HG03103 (cell line): ENCODE data around the gene ALS2CL.

Source experiments
- ATAC-seq: cut with Tn5 transposase; IDR thresholded peaks from one replicate; pipeline ENCODE4 v1.9.1; 2021; ENCODE audit warnings: low read depth; ENCODE audit not compliant: unreplicated experiment

The ALS2CL gene

DNA sequence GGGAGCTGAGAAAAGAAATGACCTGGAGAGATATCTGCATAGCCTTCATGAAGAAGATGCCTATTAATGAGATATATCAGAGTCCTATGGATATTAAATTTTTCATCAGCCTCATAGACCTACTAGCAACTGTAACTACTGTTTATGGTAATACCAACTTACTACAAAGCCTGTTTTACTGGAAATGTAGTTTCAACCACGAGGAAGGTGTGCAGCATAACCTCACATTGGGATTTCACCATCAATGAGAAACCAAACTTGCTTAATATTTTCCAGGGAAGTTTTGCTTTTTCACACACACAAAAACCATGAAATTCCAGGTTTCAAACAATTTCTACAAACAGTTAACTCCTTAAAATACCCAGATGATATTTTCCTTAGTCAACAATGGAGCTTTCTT is 49.8 kb downstream of the ALS2CL start:
- no peak for ATAC-seq

DNA sequence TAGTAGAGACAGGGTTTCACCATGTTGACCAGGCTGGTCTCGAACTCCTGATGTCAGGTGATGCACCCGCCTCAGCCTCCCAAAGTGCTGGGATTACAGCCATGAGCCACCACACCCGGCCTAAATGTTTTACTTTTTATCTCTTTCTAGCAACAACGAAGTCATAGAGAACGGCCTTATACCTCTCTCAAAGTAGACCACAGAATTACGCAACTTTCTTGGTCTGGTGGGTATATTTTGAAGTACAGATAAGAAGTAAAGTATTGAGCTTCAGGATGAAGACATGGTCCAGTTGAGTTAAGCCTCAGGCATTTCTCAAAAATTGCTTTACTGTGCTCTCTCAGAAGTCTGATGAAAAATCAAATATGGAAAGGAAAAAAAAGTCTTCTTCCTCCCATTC is 50.5 kb downstream of the ALS2CL start:
- ATAC-seq = no peak

DNA sequence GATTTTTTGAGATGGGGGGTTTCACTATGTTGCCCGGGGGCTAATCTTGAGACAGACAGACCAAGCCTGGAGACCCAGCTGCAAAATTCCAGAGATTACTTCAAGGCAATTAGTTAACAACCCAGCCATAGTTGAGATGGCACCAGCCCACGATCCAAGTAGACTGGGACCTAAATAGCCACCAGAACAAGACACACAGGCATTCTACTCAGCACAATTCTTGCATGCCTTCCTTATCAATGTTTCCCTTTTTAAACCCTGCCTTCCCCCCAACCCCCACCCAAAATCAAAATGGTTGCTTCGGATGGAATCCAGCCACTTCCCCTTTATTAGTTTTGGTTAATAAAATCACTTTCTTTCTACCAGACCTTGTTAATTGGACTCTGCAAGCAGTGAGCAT is 52.6 kb downstream of the ALS2CL start:
- ATAC-seq = no peak

DNA sequence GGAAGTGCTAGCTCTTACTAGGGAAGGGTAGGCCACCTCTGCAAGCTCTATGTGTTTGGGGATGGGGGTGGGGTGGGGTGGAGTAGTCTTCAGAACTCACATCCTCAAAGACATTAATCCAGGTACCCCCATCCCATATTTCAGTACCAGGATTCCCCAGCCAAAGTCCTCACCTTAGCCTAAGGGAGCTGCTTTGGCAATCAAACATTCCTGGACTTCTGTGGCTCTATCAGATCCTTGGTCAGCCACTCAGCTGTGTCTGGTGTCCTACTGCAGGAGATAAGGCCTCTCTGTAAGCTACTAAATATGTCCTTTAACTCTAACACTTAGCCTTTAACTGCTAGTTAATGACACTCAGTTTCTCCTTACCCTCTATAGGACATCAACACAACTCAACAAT is 54.3 kb downstream of the ALS2CL start:
- no peak for ATAC-seq

DNA sequence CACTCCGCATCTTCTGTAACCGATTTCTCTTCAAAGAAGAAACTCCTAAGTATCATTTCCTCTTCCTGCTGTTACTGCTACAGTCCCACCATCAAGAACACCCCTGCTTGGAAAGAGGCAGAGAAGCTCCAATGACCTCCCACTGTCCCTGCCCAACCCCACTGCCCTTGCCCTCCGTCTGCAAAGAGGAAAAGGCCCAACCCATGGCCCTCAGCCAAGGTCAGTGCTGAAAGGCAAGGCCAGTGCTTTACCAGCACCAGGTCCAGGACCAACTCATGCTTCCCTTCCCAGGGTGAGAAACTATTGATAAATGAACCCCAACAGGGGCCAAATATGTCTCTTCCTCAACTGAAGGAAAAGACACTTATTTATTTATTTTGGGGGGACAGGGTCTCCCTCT is 58.6 kb downstream of the ALS2CL start:
- no peak for ATAC-seq

DNA sequence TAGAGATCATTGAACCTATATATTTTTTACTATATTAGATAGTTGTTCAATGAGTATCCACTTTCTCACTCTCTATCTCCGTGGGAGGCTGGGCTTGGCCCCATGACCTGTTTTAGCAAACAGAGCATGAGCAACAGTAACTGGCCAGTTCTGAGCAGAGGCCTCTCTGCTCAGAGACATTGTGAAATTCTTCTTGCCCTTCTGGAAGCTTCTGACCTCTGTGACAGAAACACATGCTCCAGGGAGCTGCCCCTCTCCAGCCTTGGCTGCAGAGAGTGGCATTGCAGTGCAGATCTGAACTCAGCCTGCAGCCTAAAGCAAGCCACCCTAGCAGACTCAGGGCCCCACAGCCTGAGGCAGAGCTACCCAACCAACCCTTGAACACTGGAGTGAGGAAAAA is 60.7 kb downstream of the ALS2CL start:
- no peak for ATAC-seq

DNA sequence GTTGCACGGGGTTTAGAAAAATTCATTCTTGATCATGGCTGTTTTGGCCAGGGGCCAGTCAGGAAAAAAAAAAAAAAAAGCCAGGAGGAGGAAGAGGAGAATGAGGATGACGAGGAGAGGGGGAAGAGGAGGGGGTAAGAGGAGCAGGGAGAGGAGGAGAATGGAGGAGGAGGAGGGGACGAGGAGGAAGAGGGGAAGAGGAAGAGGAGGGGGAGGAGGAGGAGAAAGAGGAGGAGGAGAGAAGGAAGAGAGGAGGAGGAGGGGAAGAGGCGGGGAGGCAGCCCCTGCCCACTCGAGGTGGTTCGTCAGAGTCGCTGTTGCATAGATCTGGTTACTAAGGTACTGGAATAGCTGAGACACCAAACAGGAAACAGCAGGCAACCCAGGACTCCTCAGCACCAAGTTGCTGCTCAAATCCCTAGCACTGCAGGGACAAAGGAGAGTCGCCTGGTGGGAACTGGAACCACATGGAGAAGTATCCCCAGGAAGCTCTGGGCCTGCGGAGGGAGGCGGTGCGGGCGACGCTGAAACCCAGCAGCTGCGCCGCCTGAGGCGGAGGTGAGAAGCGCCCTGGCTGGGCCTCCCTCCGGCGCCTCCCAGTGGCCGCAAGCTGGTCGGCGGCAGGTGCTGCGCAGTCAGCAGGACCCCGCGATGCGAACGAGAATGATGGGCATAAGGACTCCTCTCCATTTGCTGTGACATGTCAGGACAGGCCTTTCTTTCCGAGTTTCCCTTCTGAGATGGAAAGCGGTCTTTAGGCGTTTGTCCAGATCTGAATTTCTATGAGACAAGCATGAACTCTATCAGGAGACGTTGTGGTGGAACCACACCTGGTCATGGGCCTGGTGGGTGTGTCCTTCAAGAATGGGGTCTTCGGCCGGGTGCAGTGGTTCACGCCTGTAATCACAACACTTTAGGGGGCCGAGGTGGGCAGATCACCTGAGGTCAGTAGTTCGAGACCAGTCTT is 63.6 kb downstream of the ALS2CL start:
- peak; percentile 74 for ATAC-seq

DNA sequence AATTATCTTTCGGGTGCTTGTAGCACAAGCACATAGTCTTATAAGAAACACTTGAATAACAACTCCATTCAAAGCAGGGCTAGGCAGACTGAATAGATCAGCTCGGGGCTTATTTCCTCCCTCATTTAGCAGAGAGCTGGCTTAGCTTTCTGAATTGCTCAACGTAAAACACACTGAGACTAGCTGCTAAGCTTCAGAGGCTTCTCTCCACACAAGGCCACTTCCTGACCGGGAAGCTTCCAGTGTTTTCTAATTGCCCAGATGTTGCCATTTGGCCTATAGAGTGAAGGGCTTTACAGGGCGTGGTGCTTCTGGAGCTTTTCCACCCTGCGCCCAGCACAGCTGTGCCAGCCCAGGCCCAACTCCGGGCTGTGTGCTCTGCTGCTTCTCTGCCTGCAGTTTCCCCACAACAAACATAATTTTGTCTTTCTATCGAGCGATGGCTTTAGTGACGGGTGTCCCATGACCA is 64.5 kb downstream of the ALS2CL start:
- ATAC-seq = no peak

DNA sequence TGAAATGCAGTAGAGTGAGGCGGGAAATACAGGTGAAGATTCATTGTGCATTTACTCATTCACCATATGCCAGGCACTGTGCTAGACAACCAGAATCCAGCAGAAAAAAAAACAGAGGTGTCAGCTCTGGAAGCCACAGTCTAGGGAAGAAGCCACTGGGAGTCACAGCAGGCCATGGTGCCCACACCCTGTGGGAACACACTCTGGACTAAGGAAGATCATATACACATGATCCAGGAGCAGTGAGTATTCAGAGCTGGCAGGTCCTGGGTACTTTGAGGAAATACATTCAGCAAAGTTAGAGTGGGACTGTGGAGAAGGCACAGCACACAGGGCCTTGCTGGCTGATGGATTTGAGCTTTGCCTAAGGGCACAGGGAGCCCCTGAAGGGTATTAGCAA is 66.4 kb downstream of the ALS2CL start:
- ATAC-seq = no peak

DNA sequence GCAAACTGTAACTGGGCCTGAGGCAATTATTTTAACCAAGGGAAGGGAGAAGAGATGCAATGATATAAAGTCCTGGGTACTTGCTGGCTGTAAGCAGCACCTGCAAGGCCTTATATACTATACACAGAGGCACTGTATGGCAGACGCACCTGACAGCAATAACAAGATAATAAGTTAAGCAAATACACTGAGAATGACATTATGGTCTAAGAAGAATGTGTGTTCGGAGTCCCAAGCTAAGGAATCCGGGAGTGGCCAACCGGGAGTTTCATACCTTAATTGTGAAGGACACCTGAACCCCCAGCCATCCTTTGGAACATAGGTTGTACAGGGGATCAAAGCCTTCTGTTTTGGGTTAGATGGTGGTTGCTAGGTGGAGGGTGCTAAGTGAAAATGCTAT is 67.4 kb downstream of the ALS2CL start:
- no peak for ATAC-seq

DNA sequence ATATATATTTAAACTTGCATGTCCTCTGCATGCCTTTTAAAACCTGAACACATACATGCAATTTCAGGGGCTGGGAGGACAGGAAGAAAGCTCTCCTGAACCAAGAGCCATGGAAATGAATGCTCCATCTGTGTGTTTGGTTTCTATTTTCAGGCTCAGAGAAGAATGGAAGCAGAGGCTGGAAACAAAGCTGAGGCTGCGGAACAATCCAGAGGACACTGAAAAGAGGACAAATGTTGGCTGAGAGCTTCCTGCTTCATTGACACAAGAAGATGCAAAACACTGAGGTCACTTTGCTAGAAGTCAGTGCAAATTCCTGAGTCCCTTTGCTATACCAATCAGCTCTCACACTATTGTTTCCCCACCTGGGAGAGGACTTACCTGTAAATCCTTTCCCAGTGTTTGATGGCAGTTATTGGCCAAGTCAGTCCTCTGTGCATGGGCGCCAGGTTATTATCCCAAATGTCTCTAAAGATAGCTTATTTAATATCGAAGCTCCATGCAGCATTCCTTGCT is 68.4 kb downstream of the ALS2CL start:
- ATAC-seq = no peak

DNA sequence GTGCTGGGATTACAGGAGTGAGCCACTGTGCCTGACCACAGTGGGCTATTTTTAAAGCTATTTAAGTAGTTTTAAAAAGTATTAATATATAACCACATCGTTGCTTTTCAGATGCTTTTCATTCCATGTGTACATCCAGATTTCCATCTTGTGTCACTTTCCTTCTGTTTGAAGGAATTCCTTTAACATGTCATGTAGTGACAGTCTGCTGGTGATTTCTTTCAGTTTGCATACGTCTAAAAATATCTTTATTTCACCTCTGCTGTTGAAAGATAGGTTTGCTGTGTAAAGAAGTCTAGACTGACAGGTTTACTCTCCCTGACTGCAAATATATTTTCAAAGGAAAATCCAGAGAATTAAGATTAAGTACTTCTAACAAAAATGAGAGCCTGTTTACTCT is 68.9 kb downstream of the ALS2CL start:
- ATAC-seq = no peak

DNA sequence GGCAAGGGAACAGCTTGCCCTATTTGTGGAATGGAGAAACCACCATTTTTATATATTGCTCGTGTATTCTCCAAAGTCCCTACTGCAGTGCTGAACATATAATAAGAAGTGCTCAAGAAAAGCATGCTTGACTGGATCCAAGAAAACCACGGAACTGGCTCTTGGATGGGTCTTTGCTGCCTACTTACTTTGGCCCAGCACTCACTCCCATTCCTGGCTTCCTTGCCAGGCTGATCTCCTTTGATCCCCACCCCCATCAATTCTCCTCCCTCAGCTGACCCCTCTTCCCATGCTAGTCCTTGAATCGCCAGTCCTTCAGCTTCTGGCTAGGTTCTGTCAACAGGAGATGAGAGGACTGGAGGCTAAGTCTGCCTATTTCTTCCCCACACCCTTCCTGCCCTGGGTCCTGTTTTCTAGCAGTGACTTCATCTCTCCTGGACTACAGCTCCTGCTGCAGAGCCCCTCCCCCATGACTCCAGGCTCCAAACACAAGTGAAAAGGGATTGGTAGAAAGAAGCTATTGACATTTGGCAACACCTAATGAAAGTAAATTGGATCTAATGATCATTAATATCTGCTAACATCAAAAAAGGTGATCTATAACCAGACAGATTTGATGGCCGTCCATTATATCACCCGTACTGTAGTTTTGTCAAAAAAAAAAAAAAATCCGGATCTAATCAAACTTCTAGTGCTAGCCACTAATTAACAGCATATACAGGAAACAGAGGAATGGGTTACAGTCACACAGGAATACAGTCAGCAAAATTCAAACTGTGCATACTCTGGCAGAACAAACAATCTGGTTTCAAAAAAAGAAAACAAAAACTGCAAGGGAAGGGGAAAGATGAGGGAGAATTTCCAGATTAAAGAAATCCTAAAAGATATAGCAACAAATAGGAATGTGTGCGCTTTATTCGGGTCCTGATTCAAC is 73.4 kb downstream of the ALS2CL start:
- ATAC-seq = no peak
